OCI-LY7 (cell line): ENCODE data around the gene CAB39.

ENCODE experiments used
- CTCF ChIP-seq: fragments of 200-600 bp; sonication (generic); conservative IDR thresholded peaks from 2 replicates; pipeline ENCODE4 v1.5.1; 2014; ENCODE audit warnings: mild to moderate bottlenecking, antibody characterized with exemption, low read length, moderate library complexity, mixed read lengths
- EZH2phosphoT487 ChIP-seq: fragments of 200-600 bp; sonication (generic); IDR thresholded peaks from 2 replicates; pipeline ENCODE4 v1.6.1; 2018; ENCODE audit warnings: low read depth, borderline replicate concordance, mild to moderate bottlenecking, mixed run types, antibody characterized with exemption, low read length, moderate library complexity, mixed read lengths

GRCh38 chr2:230719340-230719739 is 6.7 kb downstream of the CAB39 start:
- TF ChIP-seq CTCF = no peak
- TF ChIP-seq EZH2phosphoT487 = no peak
